ENCODE data around the gene GPAM. TPM values are rescaled to one million over a fixed set of nuclear protein-coding genes. Genes with fewer than 3 reads are reported as not detected.
"Not testable (repeated sequence)": the region's sequence is repeated elsewhere in the genome, so short reads cannot be mapped to it uniquely, and the experiment has no call there.

GPAM gene
- total RNA-seq, 2 experiments from 2014 or later, result 7.5 to 13.0 TPM

GRCh38 chr10:112229096-112229495 is 45.5 kb upstream of the GPAM start:
- CTCF ChIA-PET (ENCODE audit: unreplicated experiment), result no interaction called here
- H3K9me2 ChIP-seq (ENCODE audit: insufficient read depth, low read length), result no peaks in the 10 kb centered on the region
- no TSS peak for BruUV-seq (replicated peaks)
- no peak for DNase-seq (ENCODE audit: low spot score)
- H3K4me2 ChIP-seq (ENCODE audit: low read length), result no peak overlapping the region
- intact Hi-C loops (cut with micrococcal nuclease; ENCODE audit: unreplicated experiment), result no loop called here
- H3K79me2 ChIP-seq (ENCODE audit: insufficient read depth, low read depth, low read length), result no peaks in the 10 kb centered on the region
- H2AFZ ChIP-seq (ENCODE audit: low read length), result no peak overlapping the region
- H4K20me1 ChIP-seq (ENCODE audit: insufficient read depth, low read length), result no peaks in the 10 kb centered on the region
- no peak overlapping the region for H3K27ac ChIP-seq (ENCODE audit: low read depth, low read length, poor library complexity, severe bottlenecking)
- POLR2A ChIA-PET, result no interaction called here
- no peak overlapping the region for H3K4me3 ChIP-seq (ENCODE audit: low read depth, low read length, poor library complexity, severe bottlenecking)
- H3K9me3 ChIP-seq (ENCODE audit: low read length), result no peaks in the 10 kb centered on the region
- TF ChIP-seq EZH2phosphoT487 (IDR thresholded peaks at IDR 0.05; ENCODE audit: borderline replicate concordance, low read depth, low read length) (no peak), CTCF (conservative IDR thresholded peaks at IDR 0.05; ENCODE audit: low read length) (no peak)
- H3K4me1 ChIP-seq (ENCODE audit: insufficient read depth, low read length, poor library complexity, severe bottlenecking), result no peaks in the 10 kb centered on the region
- H3K36me3 ChIP-seq (ENCODE audit: insufficient read depth, low read length), result no peaks in the 10 kb centered on the region

- H3K27ac ChIP-seq (ENCODE audit: low read depth, low read length, poor library complexity, severe bottlenecking); POLR2A ChIA-PET; H3K79me2 ChIP-seq (ENCODE audit: insufficient read depth, low read depth, low read length); H3K4me1 ChIP-seq (ENCODE audit: insufficient read depth, low read length, poor library complexity, severe bottlenecking); H4K20me1 ChIP-seq (ENCODE audit: insufficient read depth, low read length); H3K36me3 ChIP-seq (ENCODE audit: insufficient read depth, low read length); H3K9me2 ChIP-seq (ENCODE audit: insufficient read depth, low read length); DNase-seq (ENCODE audit: low spot score); BruUV-seq (replicated peaks); H3K9me3 ChIP-seq (ENCODE audit: low read length); H2AFZ ChIP-seq (ENCODE audit: low read length); intact Hi-C loops (cut with micrococcal nuclease; ENCODE audit: unreplicated experiment); H3K4me2 ChIP-seq (ENCODE audit: low read length); H3K4me3 ChIP-seq (ENCODE audit: low read depth, low read length, poor library complexity, severe bottlenecking): not testable (repeated sequence)
- CTCF ChIA-PET (ENCODE audit: unreplicated experiment), result interaction anchor here (1.0 kb wide), 1 partner anchor 34 kb away, joined by 3 read pairs; no protein-coding TSS in a partner anchor
These were observed 45.0 kb upstream of the GPAM start for GRCh38 chr10:112228366-112229088.

DNA sequence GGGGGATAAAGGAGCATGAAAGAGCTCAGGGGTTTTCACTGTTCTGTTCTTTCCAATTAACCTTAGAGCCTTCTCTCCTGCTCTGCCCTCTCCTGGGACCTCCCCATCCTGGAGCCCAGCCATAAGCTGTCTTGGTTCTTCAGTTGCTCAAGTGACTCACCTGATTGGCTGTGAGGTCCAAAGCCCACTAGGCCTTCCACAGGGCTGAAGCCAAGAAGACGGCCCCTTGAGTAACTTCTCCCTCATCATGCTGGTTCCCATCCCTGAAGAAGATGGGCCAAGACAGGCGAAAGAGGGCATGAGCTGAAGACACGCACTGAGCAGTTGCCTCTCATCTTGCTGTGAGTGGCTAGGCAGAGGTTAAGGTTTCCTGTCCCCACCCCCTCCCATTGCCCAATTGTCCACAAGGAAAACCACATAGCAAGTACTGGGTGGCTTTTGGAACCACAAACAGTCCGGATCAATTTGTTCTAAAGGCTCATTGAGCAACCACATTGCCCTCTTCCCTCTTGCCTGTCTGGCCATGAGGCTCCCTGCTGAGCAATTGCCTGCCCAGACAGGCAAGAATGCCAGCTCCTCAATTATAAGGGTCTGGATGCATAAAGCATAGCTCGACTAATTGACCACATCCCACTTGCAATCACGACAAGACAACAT is 43.9 kb upstream of the GPAM start:
- H3K79me2 ChIP-seq (ENCODE audit: insufficient read depth, low read depth, low read length), result no peaks in the 10 kb centered on the region
- ChIA-PET CTCF (ENCODE audit: unreplicated experiment) (interaction anchor here (1.0 kb wide), 1 partner anchor 35 kb away, joined by 3 read pairs; no protein-coding TSS in a partner anchor), POLR2A (no interaction called here)
- no peaks in the 10 kb centered on the region for H3K9me3 ChIP-seq (ENCODE audit: low read length)
- TF ChIP-seq CTCF (conservative IDR thresholded peaks at IDR 0.05; ENCODE audit: low read length) (no peak), EZH2phosphoT487 (IDR thresholded peaks at IDR 0.05; ENCODE audit: borderline replicate concordance, low read depth, low read length) (no peak)
- no peaks in the 10 kb centered on the region for H4K20me1 ChIP-seq (ENCODE audit: insufficient read depth, low read length)
- H3K4me2 ChIP-seq (ENCODE audit: low read length), result no peak overlapping the region
- intact Hi-C loops (cut with micrococcal nuclease; ENCODE audit: unreplicated experiment), result no loop called here
- H3K27ac ChIP-seq (ENCODE audit: low read depth, low read length, poor library complexity, severe bottlenecking), result no peak overlapping the region
- DNase-seq (ENCODE audit: low spot score), result no peak
- BruUV-seq (replicated peaks), result no TSS peak
- H3K9me2 ChIP-seq (ENCODE audit: insufficient read depth, low read length), result no peaks in the 10 kb centered on the region
- H3K4me1 ChIP-seq (ENCODE audit: insufficient read depth, low read length, poor library complexity, severe bottlenecking), result no peaks in the 10 kb centered on the region
- H3K36me3 ChIP-seq (ENCODE audit: insufficient read depth, low read length), result no peaks in the 10 kb centered on the region
- no peak overlapping the region for H3K4me3 ChIP-seq (ENCODE audit: low read depth, low read length, poor library complexity, severe bottlenecking)
- H2AFZ ChIP-seq (ENCODE audit: low read length), result no peak overlapping the region
